ENCODE measurements around the gene CRX.
"Not testable (repeated sequence)": the region's sequence is repeated elsewhere in the genome, so short reads cannot be mapped to it uniquely, and the experiment has no call there.

The CRX gene

GRCh38 chr19:47854459-47854858, 32.7 kb downstream of the CRX start:
- Histone ChIP-seq H4K20me1 (ENCODE audit: insufficient read depth) (no peaks in the 10 kb centered on the region), H3K4me1 (ENCODE audit: low read depth, poor library complexity, severe bottlenecking) (peaks cover 9% of the 10 kb centered on the region), H3K27me3 (ENCODE audit: insufficient read depth, low read depth) (peaks cover 92% of the 10 kb centered on the region), H3K79me2 (ENCODE audit: insufficient read depth, low read depth) (no peaks in the 10 kb centered on the region), H3K4me2 (no peak overlapping the region), H3K4me3 (IDR thresholded peaks at IDR 0.05; ENCODE audit: insufficient read depth, low read depth, low read length) (no peak overlapping the region), H3K36me3 (ENCODE audit: insufficient read depth) (no peaks in the 10 kb centered on the region), H3K27ac (no peak overlapping the region), H3K9ac (no peak overlapping the region), H2AFZ (ENCODE audit: low read depth) (no peak overlapping the region)
- TF ChIP-seq CTCF (conservative IDR thresholded peaks at IDR 0.05; ENCODE audit: low read depth, low read length), result no peak

- not testable (repeated sequence) for H3K79me2 ChIP-seq (ENCODE audit: insufficient read depth, low read depth)
Measured at GRCh38 chr19:47858231-47858630, 36.5 kb downstream of the CRX start.

GRCh38 chr19:47858646-47859285, 37.0 kb downstream of the CRX start, which contains the start of gene TPRX2:
TPRX2 (plus strand) TSS chr19:47859235; CDS start chr19:47859247, 12 bp downstream.
- not testable (repeated sequence) for H3K9ac ChIP-seq; H3K79me2 ChIP-seq (ENCODE audit: insufficient read depth, low read depth); H3K4me2 ChIP-seq; H4K20me1 ChIP-seq (ENCODE audit: insufficient read depth); H3K4me1 ChIP-seq (ENCODE audit: low read depth, poor library complexity, severe bottlenecking); H3K27ac ChIP-seq; H3K4me3 ChIP-seq (IDR thresholded peaks at IDR 0.05; ENCODE audit: insufficient read depth, low read depth, low read length); H3K36me3 ChIP-seq (ENCODE audit: insufficient read depth); H2AFZ ChIP-seq (ENCODE audit: low read depth)
- H3K27me3 ChIP-seq (ENCODE audit: insufficient read depth, low read depth), result peaks cover 57% of the 10 kb centered on the region

More at GRCh38 chr19:47858231-47858630, 36.5 kb downstream of the CRX start:
- not testable (repeated sequence) for H3K4me2 ChIP-seq; H3K4me1 ChIP-seq (ENCODE audit: low read depth, poor library complexity, severe bottlenecking); H3K4me3 ChIP-seq (IDR thresholded peaks at IDR 0.05; ENCODE audit: insufficient read depth, low read depth, low read length); H3K27ac ChIP-seq; H2AFZ ChIP-seq (ENCODE audit: low read depth); H3K36me3 ChIP-seq (ENCODE audit: insufficient read depth); H4K20me1 ChIP-seq (ENCODE audit: insufficient read depth); H3K9ac ChIP-seq
- H3K27me3 ChIP-seq (ENCODE audit: insufficient read depth, low read depth), result peaks cover 59% of the 10 kb centered on the region

- not testable (repeated sequence) for H3K9ac ChIP-seq; H3K79me2 ChIP-seq (ENCODE audit: insufficient read depth, low read depth); H4K20me1 ChIP-seq (ENCODE audit: insufficient read depth); H3K36me3 ChIP-seq (ENCODE audit: insufficient read depth); H3K4me2 ChIP-seq; H3K27ac ChIP-seq; H3K4me3 ChIP-seq (IDR thresholded peaks at IDR 0.05; ENCODE audit: insufficient read depth, low read depth, low read length); H3K4me1 ChIP-seq (ENCODE audit: low read depth, poor library complexity, severe bottlenecking); H2AFZ ChIP-seq (ENCODE audit: low read depth)
- H3K27me3 ChIP-seq (ENCODE audit: insufficient read depth, low read depth), result peaks cover 55% of the 10 kb centered on the region
Measured at GRCh38 chr19:47859838-47860237, 38.1 kb downstream of the CRX start.

GRCh38 chr19:47860602-47861297, 39.0 kb downstream of the CRX start:
- Histone ChIP-seq H3K4me1 (ENCODE audit: low read depth, poor library complexity, severe bottlenecking) (no peaks in the 10 kb centered on the region), H3K36me3 (ENCODE audit: insufficient read depth) (no peaks in the 10 kb centered on the region)

More at GRCh38 chr19:47860602-47861297, 39.0 kb downstream of the CRX start:
- no peak for TF ChIP-seq CTCF (conservative IDR thresholded peaks at IDR 0.05; ENCODE audit: low read depth, low read length)
- no peak overlapping the region for H3K27ac ChIP-seq
- H2AFZ ChIP-seq (ENCODE audit: low read depth), result no peak overlapping the region
- H3K4me3 ChIP-seq (IDR thresholded peaks at IDR 0.05; ENCODE audit: insufficient read depth, low read depth, low read length), result no peak overlapping the region
- H3K4me2 ChIP-seq, result no peak overlapping the region
- no peak overlapping the region for H3K9ac ChIP-seq
- no peaks in the 10 kb centered on the region for H3K79me2 ChIP-seq (ENCODE audit: insufficient read depth, low read depth)
- peaks cover 52% of the 10 kb centered on the region for H3K27me3 ChIP-seq (ENCODE audit: insufficient read depth, low read depth)
- H4K20me1 ChIP-seq (ENCODE audit: insufficient read depth), result no peaks in the 10 kb centered on the region

Data from KMS-11 (cell line).